OCI-LY7 (cell line): ENCODE measurements around the gene PPIP5K2. TPM values are rescaled to one million over a fixed set of nuclear protein-coding genes. Genes with fewer than 3 reads are reported as not detected.

ENCODE experiments used
- BruUV-seq: library from RNA; stranded (reverse); fragments of 400-500 nt; replicated peaks from 2 replicates; lab custom pipeline; 2021; lab: Mats Ljungman, UMichigan
- CTCF ChIA-PET: fragments of 300-600 bp; sonication (Branson Sonifier 250); formaldehyde crosslinking; loops from one replicate; lab custom pipeline; 2022; ENCODE audit warnings: antibody characterized with exemption; ENCODE audit not compliant: unreplicated experiment; lab: Charles Lee
- POLR2A ChIA-PET: fragments of 300-600 bp; sonication (Branson Sonifier 250); formaldehyde crosslinking; loops from one replicate; lab custom pipeline; 2022; ENCODE audit warnings: antibody characterized with exemption; lab: Charles Lee
- DNase-seq: peaks from one replicate; pipeline ENCODE4 v3.0.0-alpha.2; 2015; ENCODE audit warnings: low spot score
- H2AFZ ChIP-seq: fragments of 200-600 bp; sonication (generic), shearing (Covaris generic); 2 replicates; pipeline ENCODE4 v1.6.1; 2014; ENCODE audit warnings: mild to moderate bottlenecking, antibody characterized with exemption, low read length, moderate library complexity
- H3K27ac ChIP-seq: fragments of 200-600 bp; sonication (generic); 2 replicates; pipeline ENCODE4 v1.5.1; 2014; ENCODE audit warnings: mixed run types, low read depth, mild to moderate bottlenecking, moderate library complexity, low read length, inconsistent platforms; ENCODE audit not compliant: poor library complexity, severe bottlenecking
- H3K36me3 ChIP-seq: fragments of 200-600 bp; sonication (generic); 2 replicates; pipeline ENCODE4 v1.6.1; 2014; ENCODE audit warnings: mild to moderate bottlenecking, antibody characterized with exemption, low read length, moderate library complexity, mixed read lengths; ENCODE audit not compliant: insufficient read depth
- H3K4me1 ChIP-seq: fragments of 200-600 bp; sonication (generic); 2 replicates; pipeline ENCODE4 v1.5.1; 2014; ENCODE audit warnings: mild to moderate bottlenecking, low read length; ENCODE audit not compliant: insufficient read depth, poor library complexity, severe bottlenecking
- H3K4me2 ChIP-seq: fragments of 200-600 bp; sonication (generic); 2 replicates; pipeline ENCODE4 v1.6.1; 2014; ENCODE audit warnings: mild to moderate bottlenecking, low read length
- H3K4me3 ChIP-seq: fragments of 200-600 bp; sonication (generic); 2 replicates; pipeline ENCODE4 v1.5.1; 2014; ENCODE audit warnings: mild to moderate bottlenecking, low read depth, low read length; ENCODE audit not compliant: poor library complexity, severe bottlenecking
- H3K79me2 ChIP-seq: fragments of 200-600 bp; sonication (generic); 2 replicates; pipeline ENCODE4 v1.6.1; 2016; ENCODE audit warnings: low read depth, mild to moderate bottlenecking, low read length, moderate library complexity, mixed read lengths; ENCODE audit not compliant: insufficient read depth
- H3K9me2 ChIP-seq: fragments of 200-600 bp; sonication (generic); 2 replicates; pipeline ENCODE4 v1.6.1; 2016; ENCODE audit warnings: mild to moderate bottlenecking, low read length, mixed read lengths; ENCODE audit not compliant: insufficient read depth
- H3K9me3 ChIP-seq: fragments of 200-600 bp; sonication (generic); 2 replicates; pipeline ENCODE4 v1.6.1; 2014; ENCODE audit warnings: mild to moderate bottlenecking, mixed run types, low read length, mixed read lengths
- H4K20me1 ChIP-seq: fragments of 200-600 bp; sonication (generic); 2 replicates; pipeline ENCODE4 v1.6.1; 2014; ENCODE audit warnings: mild to moderate bottlenecking, antibody characterized with exemption, low read length, moderate library complexity, mixed read lengths; ENCODE audit not compliant: insufficient read depth
- EZH2phosphoT487 ChIP-seq: fragments of 200-600 bp; sonication (generic); IDR thresholded peaks from 2 replicates; pipeline ENCODE4 v1.6.1; 2018; ENCODE audit warnings: low read depth, borderline replicate concordance, mild to moderate bottlenecking, mixed run types, antibody characterized with exemption, low read length, moderate library complexity, mixed read lengths
- intact Hi-C: fragments of 100-400 bp; cut with micrococcal nuclease; formaldehyde crosslinking; loops from one replicate; pipeline ENCODE4 v1.10.0; 2022; ENCODE audit not compliant: unreplicated experiment
- total RNA-seq, 2 experiments: library from RNA; depleted of rRNA in 1 of 2; stranded (reverse); fragments of >200 nt in 1 of 2; shearing (Covaris generic) in 1 of 2; gene quantifications; 2 replicates each; pipeline ENCODE4 v1.2.3, GENCODE V29; 2014 to 2022
- TF ChIP-seq, protein P1 (sequence below): fragments of 200-600 bp; sonication (generic); conservative IDR thresholded peaks from 2 replicates; pipeline ENCODE4 v1.5.1; 2014; ENCODE audit warnings: mild to moderate bottlenecking, antibody characterized with exemption, low read length, moderate library complexity, mixed read lengths

Gene PPIP5K2
- total RNA-seq, 2 experiments from 2014 or later = 45.5 to 80.0 TPM

DNA sequence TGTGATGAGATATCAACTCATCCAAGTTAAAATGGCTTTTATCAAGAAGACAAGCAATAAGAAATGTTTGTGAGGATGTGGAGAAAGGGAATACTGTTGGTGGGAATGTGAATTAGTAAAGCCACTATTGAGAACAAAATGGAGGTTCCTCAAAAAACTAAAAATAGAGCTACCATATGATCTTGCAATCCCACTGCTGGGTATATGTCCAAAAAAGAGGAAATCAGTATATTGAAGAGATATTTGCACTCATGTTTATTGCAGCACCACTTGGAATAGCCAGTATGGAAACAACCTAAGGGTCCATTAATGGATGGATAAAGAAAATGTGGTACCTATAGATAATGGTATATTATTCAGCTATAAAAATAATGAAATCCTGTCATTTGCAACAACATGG, 25.1 kb downstream of the PPIP5K2 start:
- no peaks in the 10 kb centered on the region for H3K79me2 ChIP-seq
- BruUV-seq = no TSS peak
- H3K4me3 ChIP-seq = no peak overlapping the region
- peaks cover 21% of the 10 kb centered on the region for H3K36me3 ChIP-seq
- no peak overlapping the region for H3K27ac ChIP-seq
- POLR2A ChIA-PET = interaction anchor here (1.0 to 1.5 kb wide), 2 partner anchors 10 kb away, joined by 3 to 7 read pairs; no protein-coding TSS in a partner anchor
- H3K9me3 ChIP-seq = no peaks in the 10 kb centered on the region
- CTCF ChIA-PET = no interaction called here
- no peaks in the 10 kb centered on the region for H3K4me1 ChIP-seq
- no peaks in the 10 kb centered on the region for H3K9me2 ChIP-seq
- no peak for DNase-seq
- no peak for TF ChIP-seq EZH2phosphoT487
- TF ChIP-seq, protein P1, sequence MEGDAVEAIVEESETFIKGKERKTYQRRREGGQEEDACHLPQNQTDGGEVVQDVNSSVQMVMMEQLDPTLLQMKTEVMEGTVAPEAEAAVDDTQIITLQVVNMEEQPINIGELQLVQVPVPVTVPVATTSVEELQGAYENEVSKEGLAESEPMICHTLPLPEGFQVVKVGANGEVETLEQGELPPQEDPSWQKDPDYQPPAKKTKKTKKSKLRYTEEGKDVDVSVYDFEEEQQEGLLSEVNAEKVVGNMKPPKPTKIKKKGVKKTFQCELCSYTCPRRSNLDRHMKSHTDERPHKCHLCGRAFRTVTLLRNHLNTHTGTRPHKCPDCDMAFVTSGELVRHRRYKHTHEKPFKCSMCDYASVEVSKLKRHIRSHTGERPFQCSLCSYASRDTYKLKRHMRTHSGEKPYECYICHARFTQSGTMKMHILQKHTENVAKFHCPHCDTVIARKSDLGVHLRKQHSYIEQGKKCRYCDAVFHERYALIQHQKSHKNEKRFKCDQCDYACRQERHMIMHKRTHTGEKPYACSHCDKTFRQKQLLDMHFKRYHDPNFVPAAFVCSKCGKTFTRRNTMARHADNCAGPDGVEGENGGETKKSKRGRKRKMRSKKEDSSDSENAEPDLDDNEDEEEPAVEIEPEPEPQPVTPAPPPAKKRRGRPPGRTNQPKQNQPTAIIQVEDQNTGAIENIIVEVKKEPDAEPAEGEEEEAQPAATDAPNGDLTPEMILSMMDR = no peak
- H3K4me2 ChIP-seq = no peak overlapping the region
- no peaks in the 10 kb centered on the region for H4K20me1 ChIP-seq
- H2AFZ ChIP-seq = no peak overlapping the region
- intact Hi-C loops = no loop called here

DNA sequence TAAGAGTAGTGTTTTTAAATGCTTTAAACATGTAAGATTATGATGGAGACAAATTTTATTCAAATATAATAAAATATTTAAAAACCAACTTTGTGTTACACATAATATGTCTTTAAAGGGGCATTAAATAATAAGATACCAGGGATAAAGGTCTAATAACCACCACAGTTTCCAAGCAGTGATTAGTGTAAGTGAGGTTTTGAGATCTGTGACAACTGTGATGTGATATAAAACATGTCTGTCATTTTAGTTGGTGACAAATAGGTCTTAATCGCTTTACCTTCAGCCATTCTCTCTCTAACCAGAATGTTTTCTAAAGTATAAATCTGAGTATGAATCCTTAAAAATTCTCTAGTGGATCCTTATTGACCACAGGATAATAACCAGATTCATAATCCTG, 28.1 kb downstream of the PPIP5K2 start:
- intact Hi-C loops = no loop called here
- CTCF ChIA-PET = no interaction called here
- POLR2A ChIA-PET = no interaction called here

DNA sequence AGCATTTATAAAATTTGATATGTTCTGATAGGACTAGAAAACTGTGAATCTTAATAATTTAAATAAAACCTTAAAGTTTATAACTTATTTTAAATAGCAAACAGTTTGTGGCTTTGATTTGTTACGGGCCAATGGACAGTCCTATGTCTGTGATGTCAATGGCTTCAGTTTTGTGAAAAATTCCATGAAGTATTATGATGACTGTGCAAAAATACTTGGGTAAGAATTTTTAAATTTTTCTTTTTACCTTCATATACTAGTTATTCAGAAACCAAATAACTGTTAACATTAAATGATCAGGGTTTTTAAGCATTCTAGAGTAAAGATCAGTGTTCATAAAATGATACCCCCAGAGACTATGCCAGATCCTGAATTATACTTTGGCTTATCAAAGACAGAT, 31.1 kb downstream of the PPIP5K2 start:
- intact Hi-C loops = no loop called here
- Histone ChIP-seq H3K9me2 (no peaks in the 10 kb centered on the region), H3K9me3 (no peaks in the 10 kb centered on the region), H3K4me1 (no peaks in the 10 kb centered on the region), H2AFZ (no peak overlapping the region), H3K27ac (no peak overlapping the region), H4K20me1 (no peaks in the 10 kb centered on the region), H3K36me3 (peaks cover 48% of the 10 kb centered on the region), H3K4me3 (no peak overlapping the region), H3K4me2 (no peak overlapping the region), H3K79me2 (no peaks in the 10 kb centered on the region)
- POLR2A ChIA-PET = interaction anchor here (0.6 kb wide), 1 partner anchor 8 kb away, joined by 3 read pairs; no protein-coding TSS in a partner anchor
- CTCF ChIA-PET = no interaction called here
- no peak for DNase-seq
- TF ChIP-seq, protein P1 = no peak
- no peak for TF ChIP-seq EZH2phosphoT487
- BruUV-seq = no TSS peak

More for the DNA sequence above, 28.1 kb downstream of the PPIP5K2 start:
- TF ChIP-seq, protein P1 = no peak
- TF ChIP-seq EZH2phosphoT487 = no peak
- Histone ChIP-seq H3K36me3 (peaks cover 23% of the 10 kb centered on the region), H3K9me3 (no peaks in the 10 kb centered on the region), H4K20me1 (no peaks in the 10 kb centered on the region), H3K27ac (no peak overlapping the region), H3K9me2 (no peaks in the 10 kb centered on the region), H3K79me2 (no peaks in the 10 kb centered on the region), H3K4me3 (no peak overlapping the region), H3K4me2 (no peak overlapping the region), H3K4me1 (no peaks in the 10 kb centered on the region), H2AFZ (no peak overlapping the region)
- BruUV-seq = no TSS peak
- DNase-seq = no peak
